Body of pancreas (tissue), 4 donors: ENCODE results near the gene CAPN10. TPM values are rescaled to one million over a fixed set of nuclear protein-coding genes. Genes with fewer than 3 reads are reported as not detected.

Experiments
- ATAC-seq: fragments of 150-250 bp; one replicate; pipeline ENCODE4 v1.9.1; 2016
- DNase-seq, 4 donors: peaks; one replicate each; pipeline ENCODE4 v3.0.0-alpha.2; 2019
- H3K27ac ChIP-seq, 4 donors: fragments of 200-600 bp; sonication (generic); 1 replicate in 3 of 4; 2 replicates in 1 of 4; pipeline versions ENCODE4 v1.5.1 to v1.6.1; 2016 to 2019; ENCODE audit warnings: mild to moderate bottlenecking in 1 of 4, mixed read lengths in 1 of 4, moderate library complexity in 1 of 4
- H3K27me3 ChIP-seq, 2 donors: fragments of 200-600 bp; sonication (generic); one replicate each; pipeline ENCODE4 v1.6.0; 2016; ENCODE audit warnings: mild to moderate bottlenecking in 1 of 2
- H3K36me3 ChIP-seq, 2 donors: fragments of 200-600 bp; sonication (generic); replicated peaks in 1 of 2; 2 replicates each; pipeline ENCODE4 v1.5.1; 2016; ENCODE audit warnings: low read depth in 2 of 2; ENCODE audit not compliant: insufficient read depth in 1 of 2
- H3K4me1 ChIP-seq: fragments of 200-600 bp; sonication (generic); one replicate; pipeline ENCODE4 v1.6.0; 2016
- H3K4me3 ChIP-seq, 2 donors: fragments of 200-600 bp; sonication (generic); 1 replicate in 1 of 2; 2 replicates in 1 of 2; pipeline ENCODE4 v1.5.1; 2016 to 2019
- H3K9me3 ChIP-seq, 3 donors: fragments of 200-600 bp; sonication (generic); 1 replicate in 2 of 3; 2 replicates in 1 of 3; pipeline ENCODE4 v1.5.1; 2016
- POLR2A ChIP-seq, 3 donors: fragments of 450-650 bp; IDR thresholded peaks; one replicate each; pipeline ENCODE4 v1.6.1; 2016; ENCODE audit warnings: antibody characterized with exemption in 3 of 3, mild to moderate bottlenecking in 2 of 3
- WGBS, 2 donors: methylation state at CpG; one replicate each; pipeline ENCODE4 v1.1.5; 2017; 5-methylcytosine and 5-hydroxymethylcytosine counted together
- intact Hi-C: fragments of 100-400 bp; cut with DNase I; formaldehyde crosslinking; loops from one replicate; pipeline ENCODE4 v1.15.1; 2023
- total RNA-seq, 2 donors: library from RNA; depleted of rRNA; stranded (reverse); fragments of >200 nt; gene quantifications; one replicate each; pipeline ENCODE4 v1.1.0, GENCODE V29; 2016
- TF ChIP-seq, protein P1 (sequence below), 7 experiments: fragments of 450-650 bp in 4 of 7; fragments of 200-600 bp in 3 of 7; sonication (generic) in 3 of 7; IDR thresholded peaks; one replicate each; pipeline ENCODE4 v1.5.1; 2016 to 2019; ENCODE audit warnings: antibody characterized with exemption in 7 of 7

Gene CAPN10
- total RNA-seq, 2 donors from 2014 or later, result 16.3 to 34.3 TPM

GRCh38 chr2:240577281-240578109 is 9.0 kb upstream of the CAPN10 start:
- Histone ChIP-seq H3K36me3 (peaks cover 8 to 20% of the 10 kb centered on the region in 2 donors), H3K27ac (no peak overlapping the region)
- 85% methylated on average over 24 of the region's 26 CpGs; no CpG with 5 or more reads in 1 of the 2 donors for WGBS, 2 donors

GRCh38 chr2:240578110-240578450 is 8.5 kb upstream of the CAPN10 start:
- peaks cover 8 to 20% of the 10 kb centered on the region in 2 donors for H3K36me3 ChIP-seq
- no peaks in the 10 kb centered on the region for H3K27me3 ChIP-seq
- TF ChIP-seq, protein P1, sequence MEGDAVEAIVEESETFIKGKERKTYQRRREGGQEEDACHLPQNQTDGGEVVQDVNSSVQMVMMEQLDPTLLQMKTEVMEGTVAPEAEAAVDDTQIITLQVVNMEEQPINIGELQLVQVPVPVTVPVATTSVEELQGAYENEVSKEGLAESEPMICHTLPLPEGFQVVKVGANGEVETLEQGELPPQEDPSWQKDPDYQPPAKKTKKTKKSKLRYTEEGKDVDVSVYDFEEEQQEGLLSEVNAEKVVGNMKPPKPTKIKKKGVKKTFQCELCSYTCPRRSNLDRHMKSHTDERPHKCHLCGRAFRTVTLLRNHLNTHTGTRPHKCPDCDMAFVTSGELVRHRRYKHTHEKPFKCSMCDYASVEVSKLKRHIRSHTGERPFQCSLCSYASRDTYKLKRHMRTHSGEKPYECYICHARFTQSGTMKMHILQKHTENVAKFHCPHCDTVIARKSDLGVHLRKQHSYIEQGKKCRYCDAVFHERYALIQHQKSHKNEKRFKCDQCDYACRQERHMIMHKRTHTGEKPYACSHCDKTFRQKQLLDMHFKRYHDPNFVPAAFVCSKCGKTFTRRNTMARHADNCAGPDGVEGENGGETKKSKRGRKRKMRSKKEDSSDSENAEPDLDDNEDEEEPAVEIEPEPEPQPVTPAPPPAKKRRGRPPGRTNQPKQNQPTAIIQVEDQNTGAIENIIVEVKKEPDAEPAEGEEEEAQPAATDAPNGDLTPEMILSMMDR (IDR thresholded peaks at IDR 0.05), result no peak
- no peak for TF ChIP-seq POLR2A (IDR thresholded peaks at IDR 0.05)
- intact Hi-C loops, result no loop called here
- ATAC-seq (no peak), DNase-seq (no peak)
- no peaks in the 10 kb centered on the region for H3K9me3 ChIP-seq
- H3K4me3 ChIP-seq, result no peak overlapping the region
- peak overlapping the region in 1 of 4 donors; percentile 73 for H3K27ac ChIP-seq
- H3K4me1 ChIP-seq, result peaks cover 24% of the 10 kb centered on the region
- WGBS, 2 donors, result 83% methylated on average over 7 of the region's 9 CpGs; no CpG with 5 or more reads in 1 of the 2 donors

More at GRCh38 chr2:240577281-240578109, 9.0 kb upstream of the CAPN10 start:
- intact Hi-C loops, result no loop called here
- H3K4me3 ChIP-seq, result no peak overlapping the region
- H3K9me3 ChIP-seq, result no peaks in the 10 kb centered on the region
- H3K27me3 ChIP-seq, result no peaks in the 10 kb centered on the region
- peaks cover 24% of the 10 kb centered on the region for H3K4me1 ChIP-seq
- ATAC-seq (no peak), DNase-seq (no peak)
- no peak for TF ChIP-seq POLR2A (IDR thresholded peaks at IDR 0.05)
- TF ChIP-seq, protein P1 (IDR thresholded peaks at IDR 0.05), result no peak

GRCh38 chr2:240578488-240578887 is 8.0 kb upstream of the CAPN10 start:
- Histone ChIP-seq H3K9me3 (no peaks in the 10 kb centered on the region), H3K4me3 (no peak overlapping the region), H3K27ac (peak overlapping the region in 1 of 4 donors; percentile 73), H3K36me3 (peaks cover 8 to 20% of the 10 kb centered on the region in 2 donors), H3K4me1 (peaks cover 24% of the 10 kb centered on the region), H3K27me3 (no peaks in the 10 kb centered on the region)
- TF ChIP-seq, protein P1 (IDR thresholded peaks at IDR 0.05), result no peak
- DNase-seq (no peak), ATAC-seq (no peak)
- WGBS, 2 donors, result 92 to 95% methylated on average over 4 to 8 of the region's 8 CpGs
- intact Hi-C loops, result no loop called here

DNA sequence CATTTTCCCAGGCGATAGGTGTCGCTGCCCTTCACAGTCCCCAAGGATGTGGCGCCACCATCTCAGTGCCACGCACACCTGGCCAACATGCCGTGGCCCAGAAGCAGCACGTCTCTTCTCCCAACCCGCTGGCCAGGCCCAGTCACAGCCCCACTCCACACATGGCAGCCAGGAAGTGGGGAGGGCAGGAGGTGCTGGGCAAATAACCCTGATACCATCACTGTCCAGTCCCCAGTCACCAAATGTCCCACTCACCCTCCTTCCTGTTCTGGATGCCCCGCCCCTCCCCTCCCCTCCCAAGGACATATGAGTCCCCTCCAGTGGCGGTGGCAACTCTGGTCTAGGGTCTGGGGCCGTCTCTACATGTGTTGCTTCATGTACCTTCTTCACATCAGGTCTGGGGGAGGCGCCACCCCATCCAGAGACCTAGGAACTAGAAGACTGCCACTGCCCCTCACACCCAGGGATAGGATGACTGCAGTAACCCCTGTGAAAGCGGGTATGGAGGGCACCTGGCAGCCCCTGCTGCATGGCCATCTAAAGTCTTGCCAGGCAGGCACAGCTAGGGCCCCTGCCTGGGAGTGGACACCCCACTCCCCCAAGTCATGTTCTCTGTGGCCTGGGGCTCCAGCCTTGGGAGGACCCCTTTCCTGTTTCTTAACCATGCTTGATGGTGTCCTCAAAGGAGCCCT is 7.3 kb upstream of the CAPN10 start:
- no peaks in the 10 kb centered on the region for H3K27me3 ChIP-seq
- no peak overlapping the region for H3K4me3 ChIP-seq
- intact Hi-C loops, result no loop called here
- no peak for DNase-seq
- 90 to 92% methylated on average over 7 to 12 of the region's 12 CpGs for WGBS, 2 donors
- no peak for TF ChIP-seq POLR2A (IDR thresholded peaks at IDR 0.05)
- TF ChIP-seq, protein P1 (IDR thresholded peaks at IDR 0.05), result no peak
- no peaks in the 10 kb centered on the region for H3K9me3 ChIP-seq
- no peak for ATAC-seq
- peaks cover 8 to 20% of the 10 kb centered on the region in 2 donors for H3K36me3 ChIP-seq
- H3K4me1 ChIP-seq, result peaks cover 30% of the 10 kb centered on the region
- H3K27ac ChIP-seq, result peak overlapping the region; percentile 45 to 83 (median 72)
